ENCODE data around the gene THAP11.

Gene THAP11

GRCh38 chr16:67841816-67842508 is at the start of gene THAP11:
Gene THAP11 (plus strand): TSS chr16:67842320. CDS start chr16:67842555, 235 bp downstream.
- DNase-seq (ENCODE audit: low spot score), result peak; percentile 95

GRCh38 chr16:67796099-67796718 is 45.9 kb upstream of the THAP11 start:
- no peak for DNase-seq (ENCODE audit: low spot score)

GRCh38 chr16:67800338-67800926 is 41.7 kb upstream of the THAP11 start:
- no peak for DNase-seq (ENCODE audit: low spot score)

- DNase-seq (ENCODE audit: low spot score), result no peak
These were observed 40.9 kb upstream of the THAP11 start for GRCh38 chr16:67801241-67801640.

- no peak for DNase-seq (ENCODE audit: low spot score)
These were observed 40.2 kb upstream of the THAP11 start for GRCh38 chr16:67801883-67802282.

- no peak for DNase-seq (ENCODE audit: low spot score)
These were observed 38.2 kb upstream of the THAP11 start for GRCh38 chr16:67803894-67804293.

GRCh38 chr16:67804853-67805542 is 37.1 kb upstream of the THAP11 start:
- no peak for DNase-seq (ENCODE audit: low spot score)

- no peak for DNase-seq (ENCODE audit: low spot score)
These were observed 36.2 kb upstream of the THAP11 start for GRCh38 chr16:67805718-67806427.

- DNase-seq (ENCODE audit: low spot score), result peak; percentile 99
These were observed 35.5 kb upstream of the THAP11 start, which contains the start of the genes RANBP10 and TSNAXIP1 for GRCh38 chr16:67806428-67807147. Gene RANBP10 (minus strand): TSS chr16:67806560. CDS start chr16:67806536, 24 bp downstream. Gene TSNAXIP1 (plus strand): TSS chr16:67806889. CDS start chr16:67807150, 261 bp downstream.

- no peak for DNase-seq (ENCODE audit: low spot score)
These were observed 34.9 kb upstream of the THAP11 start for GRCh38 chr16:67807148-67807682.

- DNase-seq (ENCODE audit: low spot score), result no peak
These were observed 30.2 kb upstream of the THAP11 start for GRCh38 chr16:67811899-67812298.

GRCh38 chr16:67814567-67814966 is 27.6 kb upstream of the THAP11 start:
- no peak for DNase-seq (ENCODE audit: low spot score)

GRCh38 chr16:67820608-67821259 is 21.4 kb upstream of the THAP11 start:
- DNase-seq (ENCODE audit: low spot score), result no peak

- DNase-seq (ENCODE audit: low spot score), result no peak
These were observed 19.6 kb upstream of the THAP11 start for GRCh38 chr16:67822511-67822910.

GRCh38 chr16:67825119-67825518 is 17.0 kb upstream of the THAP11 start:
- DNase-seq (ENCODE audit: low spot score), result no peak

GRCh38 chr16:67825906-67826305 is 16.2 kb upstream of the THAP11 start:
- no peak for DNase-seq (ENCODE audit: low spot score)

- DNase-seq (ENCODE audit: low spot score), result no peak
These were observed 13.5 kb upstream of the THAP11 start for GRCh38 chr16:67828651-67829050.

GRCh38 chr16:67833030-67833414 is 9.1 kb upstream of the THAP11 start:
- DNase-seq (ENCODE audit: low spot score), result peak; percentile 83

GRCh38 chr16:67833415-67834241 is 8.5 kb upstream of the THAP11 start:
- DNase-seq (ENCODE audit: low spot score), result peak; percentile 96

GRCh38 chr16:67834242-67834614 is 7.9 kb upstream of the THAP11 start:
- no peak for DNase-seq (ENCODE audit: low spot score)

Data from GM03348 (cell line).